ENCODE measurements around the gene PCDHGB7. TPM values are rescaled to one million over a fixed set of nuclear protein-coding genes. Genes with fewer than 3 reads are reported as not detected.
"Not testable (repeated sequence)": the region's sequence is repeated elsewhere in the genome, so short reads cannot be mapped to it uniquely, and the experiment has no call there.

PCDHGB7 gene
- total RNA-seq, 1 donor from 2014 or later = 3.7 TPM

DNA sequence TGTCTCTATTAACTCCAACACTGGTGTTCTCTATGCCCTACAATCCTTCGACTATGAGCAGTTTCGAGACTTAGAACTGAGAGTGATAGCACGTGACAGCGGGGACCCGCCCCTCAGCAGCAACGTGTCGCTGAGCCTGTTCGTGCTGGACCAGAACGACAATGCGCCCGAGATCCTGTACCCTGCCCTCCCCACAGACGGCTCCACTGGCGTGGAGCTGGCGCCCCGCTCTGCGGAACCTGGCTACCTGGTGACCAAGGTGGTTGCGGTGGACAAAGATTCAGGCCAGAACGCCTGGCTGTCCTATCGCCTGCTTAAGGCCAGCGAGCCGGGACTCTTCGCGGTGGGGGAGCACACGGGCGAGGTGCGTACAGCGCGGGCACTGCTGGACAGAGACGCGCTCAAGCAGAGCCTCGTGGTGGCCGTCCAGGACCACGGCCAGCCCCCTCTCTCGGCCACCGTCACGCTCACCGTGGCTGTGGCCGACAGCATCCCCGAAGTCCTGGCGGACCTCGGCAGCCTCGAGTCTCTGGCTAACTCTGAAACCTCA is 5.3 kb downstream of the PCDHGB7 start:
- no peak for DNase-seq (ENCODE audit: low read depth in 2 of 2)

DNA sequence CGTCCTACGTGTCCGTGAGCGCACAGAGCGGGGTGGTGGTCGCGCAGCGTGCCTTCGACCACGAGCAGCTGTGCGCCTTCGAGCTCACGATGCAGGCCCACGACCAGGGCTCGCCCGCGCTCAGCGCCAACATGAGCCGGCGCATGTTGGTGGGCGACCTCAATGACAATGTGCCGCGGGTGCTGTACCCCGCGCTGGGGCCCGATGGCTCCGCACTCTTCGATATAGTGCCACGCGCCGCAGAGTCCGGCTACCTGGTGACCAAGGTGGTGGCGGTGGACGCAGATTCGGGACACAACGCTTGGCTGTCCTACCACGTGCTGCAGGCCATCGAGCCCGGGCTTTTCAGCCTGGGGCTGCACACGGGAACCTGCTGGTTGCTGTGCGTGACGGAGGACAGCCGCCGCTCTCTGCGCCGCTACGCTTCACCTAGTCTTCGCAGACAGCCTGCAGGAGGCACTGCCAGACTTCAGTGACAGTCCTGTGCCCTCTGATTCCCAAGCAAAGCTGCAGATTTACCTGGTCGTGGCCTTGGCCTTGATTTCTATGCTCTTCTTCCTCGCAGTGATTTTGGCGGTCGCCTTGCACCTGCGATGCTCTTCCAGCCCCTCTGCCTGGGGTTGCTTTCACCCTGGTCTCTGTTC is 10.4 kb downstream of the PCDHGB7 start:
- no peak for DNase-seq (ENCODE audit: low read depth in 2 of 2)

DNA sequence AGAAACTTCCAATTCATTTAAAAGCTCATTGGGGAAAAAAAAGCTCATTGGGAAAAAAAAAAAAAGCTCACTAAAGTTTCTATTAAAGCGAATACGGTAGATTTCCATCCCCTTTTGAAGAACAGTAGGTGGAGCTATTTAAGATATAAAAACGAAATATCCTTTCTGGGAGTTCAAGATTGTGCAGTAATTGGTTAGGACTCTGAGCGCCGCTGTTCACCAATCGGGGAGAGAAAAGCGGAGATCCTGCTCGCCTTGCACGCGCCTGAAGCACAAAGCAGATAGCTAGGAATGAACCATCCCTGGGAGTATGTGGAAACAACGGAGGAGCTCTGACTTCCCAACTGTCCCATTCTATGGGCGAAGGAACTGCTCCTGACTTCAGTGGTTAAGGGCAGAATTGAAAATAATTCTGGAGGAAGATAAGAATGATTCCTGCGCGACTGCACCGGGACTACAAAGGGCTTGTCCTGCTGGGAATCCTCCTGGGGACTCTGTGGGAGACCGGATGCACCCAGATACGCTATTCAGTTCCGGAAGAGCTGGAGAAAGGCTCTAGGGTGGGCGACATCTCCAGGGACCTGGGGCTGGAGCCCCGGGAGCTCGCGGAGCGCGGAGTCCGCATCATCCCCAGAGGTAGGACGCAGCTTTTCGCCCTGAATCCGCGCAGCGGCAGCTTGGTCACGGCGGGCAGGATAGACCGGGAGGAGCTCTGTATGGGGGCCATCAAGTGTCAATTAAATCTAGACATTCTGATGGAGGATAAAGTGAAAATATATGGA is 13.0 kb downstream of the PCDHGB7 start, which contains the start of gene PCDHGA12:
Gene PCDHGA12 (plus strand): TSS at position 176 of the 782 bp plus-strand sequence. CDS start 253 bp downstream, at position 429.
- peak; percentile 65 to 89 for DNase-seq (ENCODE audit: low read depth in 2 of 2)

DNA sequence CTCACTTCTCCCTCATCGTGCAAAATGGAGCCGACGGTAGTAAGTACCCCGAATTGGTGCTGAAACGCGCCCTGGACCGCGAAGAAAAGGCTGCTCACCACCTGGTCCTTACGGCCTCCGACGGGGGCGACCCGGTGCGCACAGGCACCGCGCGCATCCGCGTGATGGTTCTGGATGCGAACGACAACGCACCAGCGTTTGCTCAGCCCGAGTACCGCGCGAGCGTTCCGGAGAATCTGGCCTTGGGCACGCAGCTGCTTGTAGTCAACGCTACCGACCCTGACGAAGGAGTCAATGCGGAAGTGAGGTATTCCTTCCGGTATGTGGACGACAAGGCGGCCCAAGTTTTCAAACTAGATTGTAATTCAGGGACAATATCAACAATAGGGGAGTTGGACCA is 13.8 kb downstream of the PCDHGB7 start:
- peak in 1 of 2 donors; percentile 28 for DNase-seq (ENCODE audit: low read depth in 2 of 2)

DNA sequence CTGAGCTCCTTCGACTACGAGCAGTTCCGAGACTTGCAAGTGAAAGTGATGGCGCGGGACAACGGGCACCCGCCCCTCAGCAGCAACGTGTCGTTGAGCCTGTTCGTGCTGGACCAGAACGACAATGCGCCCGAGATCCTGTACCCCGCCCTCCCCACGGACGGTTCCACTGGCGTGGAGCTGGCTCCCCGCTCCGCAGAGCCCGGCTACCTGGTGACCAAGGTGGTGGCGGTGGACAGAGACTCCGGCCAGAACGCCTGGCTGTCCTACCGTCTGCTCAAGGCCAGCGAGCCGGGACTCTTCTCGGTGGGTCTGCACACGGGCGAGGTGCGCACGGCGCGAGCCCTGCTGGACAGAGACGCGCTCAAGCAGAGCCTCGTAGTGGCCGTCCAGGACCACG is 14.8 kb downstream of the PCDHGB7 start:
- DNase-seq (ENCODE audit: low read depth in 2 of 2) = not testable (repeated sequence)

DNA sequence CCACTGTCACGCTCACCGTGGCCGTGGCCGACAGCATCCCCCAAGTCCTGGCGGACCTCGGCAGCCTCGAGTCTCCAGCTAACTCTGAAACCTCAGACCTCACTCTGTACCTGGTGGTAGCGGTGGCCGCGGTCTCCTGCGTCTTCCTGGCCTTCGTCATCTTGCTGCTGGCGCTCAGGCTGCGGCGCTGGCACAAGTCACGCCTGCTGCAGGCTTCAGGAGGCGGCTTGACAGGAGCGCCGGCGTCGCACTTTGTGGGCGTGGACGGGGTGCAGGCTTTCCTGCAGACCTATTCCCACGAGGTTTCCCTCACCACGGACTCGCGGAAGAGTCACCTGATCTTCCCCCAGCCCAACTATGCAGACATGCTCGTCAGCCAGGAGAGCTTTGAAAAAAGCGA is 15.2 kb downstream of the PCDHGB7 start:
- not testable (repeated sequence) for DNase-seq (ENCODE audit: low read depth in 2 of 2)

DNA sequence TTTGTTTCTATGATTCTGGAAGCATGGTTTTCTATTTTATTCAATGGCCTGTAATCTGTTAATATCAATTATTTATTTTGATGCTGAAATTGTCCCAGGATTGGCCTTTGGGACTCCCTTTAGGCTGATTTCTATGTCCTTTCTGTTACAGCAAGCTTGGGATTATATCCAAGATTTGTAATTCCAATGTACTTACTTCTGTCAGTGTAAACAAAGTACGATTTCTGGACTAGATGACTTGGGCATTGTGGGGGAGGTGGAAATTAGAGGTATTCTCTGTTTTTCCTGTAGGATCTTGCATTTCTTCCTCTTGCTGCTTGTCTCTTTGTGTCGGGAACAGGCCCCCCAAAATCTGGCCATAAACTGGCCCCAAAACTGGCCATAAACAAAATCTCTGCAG is 16.5 kb downstream of the PCDHGB7 start:
- DNase-seq (ENCODE audit: low read depth in 2 of 2) = no peak

DNA sequence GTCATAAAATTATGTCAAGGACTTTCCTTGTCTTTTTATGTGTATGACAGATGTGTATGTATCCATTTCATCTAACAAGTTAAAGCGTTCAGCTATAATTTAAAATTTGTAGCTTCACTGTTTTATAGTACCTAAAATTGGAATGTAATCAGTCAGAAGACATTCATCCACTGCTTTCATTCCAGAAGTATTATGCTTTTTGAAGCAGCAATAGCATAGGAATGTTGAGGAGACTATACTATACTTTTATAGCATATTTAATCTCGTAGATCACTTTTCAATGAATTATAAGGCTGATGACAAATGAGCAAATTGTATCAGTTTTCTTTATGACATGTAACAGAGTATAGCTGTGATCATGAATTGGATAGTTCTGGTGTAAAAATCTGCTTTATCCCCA is 19.7 kb downstream of the PCDHGB7 start:
- DNase-seq (ENCODE audit: low read depth in 2 of 2) = no peak

DNA sequence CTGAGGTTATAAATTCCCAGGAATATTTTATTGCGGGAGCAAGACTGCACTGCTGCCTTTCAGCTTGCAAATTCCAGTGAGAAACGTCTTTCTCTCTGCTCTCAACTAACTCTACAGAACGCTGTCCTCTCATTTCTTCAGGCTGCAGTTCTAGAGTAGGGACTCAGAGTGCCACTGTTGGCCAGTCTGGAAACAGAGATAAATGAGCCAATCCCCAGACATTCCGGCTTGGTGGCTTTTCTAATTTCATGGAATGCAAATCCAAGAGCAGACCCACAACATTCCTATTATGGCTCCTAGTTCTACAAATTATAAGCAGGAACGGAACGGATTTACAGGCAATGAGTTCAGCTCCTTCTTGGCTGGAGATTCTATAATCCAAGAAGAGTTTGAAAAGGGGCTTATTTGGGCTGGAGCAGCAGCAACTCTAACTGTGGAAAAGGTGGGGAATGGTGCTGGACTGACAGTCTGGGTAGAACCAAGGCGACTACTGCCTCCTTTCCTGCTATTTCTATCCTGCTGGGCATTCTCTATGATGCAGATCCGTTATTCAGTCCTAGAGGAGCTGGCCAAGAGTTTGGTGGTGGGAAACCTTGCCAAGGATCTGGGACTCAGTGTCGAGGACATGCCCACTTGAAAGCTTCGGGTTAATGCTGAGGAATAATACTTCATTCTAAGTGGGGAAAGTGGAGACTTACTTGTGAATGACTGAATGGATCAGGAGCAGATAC is 22.1 kb downstream of the PCDHGB7 start:
- DNase-seq (ENCODE audit: low read depth in 2 of 2) = no peak

DNA sequence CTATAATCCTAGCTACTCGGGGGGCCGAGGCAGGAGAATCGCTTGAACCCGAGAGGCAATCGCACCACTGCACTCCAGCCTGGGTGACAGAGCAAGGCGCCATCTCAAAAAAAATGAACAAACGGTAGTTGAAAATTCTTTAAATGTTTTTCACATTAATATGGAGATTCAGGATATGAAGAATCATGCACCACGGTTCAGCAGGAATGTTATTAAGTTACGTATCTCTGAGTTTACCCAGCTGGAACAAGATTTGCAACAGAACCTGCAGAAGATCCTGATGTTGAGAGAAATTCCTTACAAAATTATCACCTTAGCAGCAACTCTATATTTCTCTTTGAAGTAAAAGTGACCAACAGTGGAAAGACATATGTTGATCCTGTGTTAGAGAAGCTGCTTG is 22.9 kb downstream of the PCDHGB7 start:
- DNase-seq (ENCODE audit: low read depth in 2 of 2) = no peak

DNA sequence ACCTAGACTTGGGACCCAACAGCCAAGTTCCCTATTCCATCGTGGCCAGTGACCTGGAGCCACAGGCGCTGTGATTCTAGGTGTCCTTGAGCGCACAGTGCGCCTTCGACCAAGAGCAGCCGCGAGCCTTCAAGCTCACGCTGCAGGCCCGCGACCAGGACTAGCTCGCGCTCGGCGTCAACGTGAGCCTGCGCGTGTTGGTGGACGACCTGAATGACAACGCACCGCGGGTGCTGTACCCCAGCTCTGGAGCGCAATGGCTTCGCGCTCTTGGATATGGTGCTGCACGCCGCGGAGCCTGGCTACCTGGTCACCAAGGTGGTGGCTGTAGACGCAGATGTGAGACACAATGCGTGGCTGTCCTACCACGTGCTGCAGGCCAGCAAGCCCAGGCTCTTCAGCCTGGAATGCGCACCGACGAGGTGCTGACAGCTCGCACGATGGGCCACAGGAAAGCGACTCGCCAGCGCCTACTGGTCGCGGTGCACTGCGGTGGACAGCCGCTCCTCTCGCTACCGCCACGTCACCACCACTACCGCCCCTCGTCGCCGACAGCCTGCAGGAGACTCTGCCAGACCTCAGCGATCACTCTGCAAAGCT is 24.2 kb downstream of the PCDHGB7 start:
- DNase-seq (ENCODE audit: low read depth in 2 of 2) = no peak

DNA sequence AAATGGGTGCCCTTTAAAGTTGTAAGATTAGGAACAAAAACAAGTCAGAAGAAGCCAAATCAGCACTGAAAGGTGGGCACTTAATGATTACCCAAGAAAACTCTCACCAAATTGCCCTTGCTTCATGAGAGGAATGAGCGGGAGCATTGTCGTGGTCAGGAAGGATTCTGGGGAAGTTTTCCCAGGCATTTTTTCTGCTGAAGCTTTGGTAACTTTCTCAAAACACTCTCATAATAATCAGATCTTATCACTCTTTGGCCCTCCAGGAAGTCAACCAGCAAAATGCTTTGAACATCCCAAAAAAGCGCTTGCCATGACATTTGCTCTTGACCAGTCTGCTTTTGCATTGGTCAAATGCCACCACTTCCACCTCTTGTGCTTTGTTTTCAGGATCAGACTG is 47.9 kb downstream of the PCDHGB7 start:
- DNase-seq (ENCODE audit: low read depth in 2 of 2) = no peak

Other genes with a start within 250 kb of the PCDHGB7 start
- 0.26 and 1.4 TPM in 2 replicates for gene PCDHB7, start 245.0 kb upstream of the PCDHGB7 start, total RNA-seq
- gene PCDHB8, start 239.9 kb upstream of the PCDHGB7 start, total RNA-seq = 0.38 and 0.51 TPM in 2 replicates
- gene PCDHB16, start 235.3 kb upstream of the PCDHGB7 start, total RNA-seq = 0.13 and 0.76 TPM in 2 replicates
- gene PCDHB9, start 230.5 kb upstream of the PCDHGB7 start, total RNA-seq = 0.13 and 0.25 TPM in 2 replicates
- 0.39 and 1.0 TPM in 2 replicates for gene PCDHB10, start 225.3 kb upstream of the PCDHGB7 start, total RNA-seq
- gene PCDHB11, start 218.1 kb upstream of the PCDHGB7 start, total RNA-seq = 0.13 and 0.89 TPM in 2 replicates
- 0.26 and 0.76 TPM in 2 replicates for gene PCDHB12, start 209.0 kb upstream of the PCDHGB7 start, total RNA-seq
- 0.51 and 1.9 TPM in 2 replicates for gene PCDHB13, start 203.8 kb upstream of the PCDHGB7 start, total RNA-seq
- gene PCDHB14, start 194.3 kb upstream of the PCDHGB7 start, total RNA-seq = 0.51 and 1.3 TPM in 2 replicates
- 0.26 and 0.76 TPM in 2 replicates for gene PCDHB15, start 172.3 kb upstream of the PCDHGB7 start, total RNA-seq
- gene SLC25A2, start 113.6 kb upstream of the PCDHGB7 start, total RNA-seq = under 0.01 and 0.13 TPM in 2 replicates
- gene TAF7, start 96.9 kb upstream of the PCDHGB7 start, total RNA-seq = 51.2 and 51.5 TPM in 2 replicates
- 0.26 and 0.51 TPM in 2 replicates for gene PCDHGA1, start 87.2 kb upstream of the PCDHGB7 start, total RNA-seq
- 0.39 and 1.1 TPM in 2 replicates for gene PCDHGA2, start 78.9 kb upstream of the PCDHGB7 start, total RNA-seq
- 0.13 and 0.63 TPM in 2 replicates for gene PCDHGA3, start 73.8 kb upstream of the PCDHGB7 start, total RNA-seq
- 0.39 and 1.1 TPM in 2 replicates for gene PCDHGB1, start 67.6 kb upstream of the PCDHGB7 start, total RNA-seq
- gene PCDHGA4, start 62.7 kb upstream of the PCDHGB7 start, total RNA-seq = 0.90 and 2.1 TPM in 2 replicates
- gene PCDHGB2, start 57.7 kb upstream of the PCDHGB7 start, total RNA-seq = 0.64 and 1.9 TPM in 2 replicates
- 0.26 and 0.63 TPM in 2 replicates for gene PCDHGA5, start 53.5 kb upstream of the PCDHGB7 start, total RNA-seq
- gene PCDHGB3, start 47.4 kb upstream of the PCDHGB7 start, total RNA-seq = 1.9 and 3.8 TPM in 2 replicates
- 1.2 and 2.4 TPM in 2 replicates for gene PCDHGA6, start 43.8 kb upstream of the PCDHGB7 start, total RNA-seq
- gene PCDHGA7, start 34.9 kb upstream of the PCDHGB7 start, total RNA-seq = 0.64 and 1.5 TPM in 2 replicates
- gene PCDHGB4, start 30.0 kb upstream of the PCDHGB7 start, total RNA-seq = 6.4 and 10.6 TPM in 2 replicates
- 0.64 and 1.1 TPM in 2 replicates for gene PCDHGA8, start 25.0 kb upstream of the PCDHGB7 start, total RNA-seq
- gene PCDHGB5, start 19.7 kb upstream of the PCDHGB7 start, total RNA-seq = 6.4 and 9.7 TPM in 2 replicates
- 1.4 and 2.4 TPM in 2 replicates for gene PCDHGA9, start 14.9 kb upstream of the PCDHGB7 start, total RNA-seq
- gene PCDHGB6, start 9.7 kb upstream of the PCDHGB7 start, total RNA-seq = 1.5 and 2.7 TPM in 2 replicates
- gene PCDHGA10, start 4.7 kb upstream of the PCDHGB7 start, total RNA-seq = 3.0 and 6.2 TPM in 2 replicates
- gene PCDHGA11, start 3.4 kb downstream of the PCDHGB7 start, total RNA-seq = 4.0 and 5.4 TPM in 2 replicates
- 3.5 and 3.9 TPM in 2 replicates for gene PCDHGA12, start 12.8 kb downstream of the PCDHGB7 start, total RNA-seq
- gene PCDHGC3, start 58.3 kb downstream of the PCDHGB7 start, total RNA-seq = 12.3 and 15.6 TPM in 2 replicates
- 0.77 and 0.89 TPM in 2 replicates for gene PCDHGC4, start 67.4 kb downstream of the PCDHGB7 start, total RNA-seq
- gene PCDHGC5, start 71.4 kb downstream of the PCDHGB7 start, total RNA-seq = 0.26 and 0.51 TPM in 2 replicates
- gene DIAPH1, start 201.3 kb downstream of the PCDHGB7 start, total RNA-seq = 41.1 and 43.0 TPM in 2 replicates
- 46.6 and 52.8 TPM in 2 replicates for gene HDAC3, start 219.2 kb downstream of the PCDHGB7 start, total RNA-seq
- gene RELL2, start 219.3 kb downstream of the PCDHGB7 start, total RNA-seq = 6.2 and 6.3 TPM in 2 replicates
- gene FCHSD1, start 233.7 kb downstream of the PCDHGB7 start, total RNA-seq = 10.7 and 12.6 TPM in 2 replicates